Activated CD8-positive, alpha-beta memory T cell treated with anti-CD3 and anti-CD28 coated beads, Interleukin-2, amount 50 U/mL, for 24 hours (primary cell): Measurements from ENCODE around the gene SLC48A1.

Source experiments
- DNase-seq: peaks from one replicate; pipeline ENCODE4 v3.0.0-alpha.2; 2020; ENCODE audit errors: extremely low read depth

SLC48A1 gene

GRCh38 chr12:47777151-47777550, 4.1 kb downstream of the SLC48A1 start:
- no peak for DNase-seq

GRCh38 chr12:47777741-47778558, 4.9 kb downstream of the SLC48A1 start:
- no peak for DNase-seq

DNA sequence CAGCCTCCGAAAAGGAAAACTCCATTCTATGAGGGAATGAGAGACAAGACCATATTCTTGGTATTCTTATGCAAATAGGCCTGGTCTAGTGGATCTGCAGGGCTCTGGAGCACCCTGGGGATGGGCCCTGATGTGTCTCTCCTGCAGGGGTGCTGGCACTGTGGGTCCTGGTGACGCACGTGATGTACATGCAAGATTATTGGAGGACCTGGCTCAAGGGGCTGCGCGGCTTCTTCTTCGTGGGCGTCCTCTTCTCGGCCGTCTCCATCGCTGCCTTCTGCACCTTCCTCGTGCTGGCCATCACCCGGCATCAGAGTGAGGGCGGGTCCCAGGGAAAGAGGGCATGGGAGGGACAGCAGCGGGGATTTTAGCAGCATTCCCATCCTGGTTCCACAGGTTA, 5.8 kb downstream of the SLC48A1 start:
- DNase-seq: no peak

DNA sequence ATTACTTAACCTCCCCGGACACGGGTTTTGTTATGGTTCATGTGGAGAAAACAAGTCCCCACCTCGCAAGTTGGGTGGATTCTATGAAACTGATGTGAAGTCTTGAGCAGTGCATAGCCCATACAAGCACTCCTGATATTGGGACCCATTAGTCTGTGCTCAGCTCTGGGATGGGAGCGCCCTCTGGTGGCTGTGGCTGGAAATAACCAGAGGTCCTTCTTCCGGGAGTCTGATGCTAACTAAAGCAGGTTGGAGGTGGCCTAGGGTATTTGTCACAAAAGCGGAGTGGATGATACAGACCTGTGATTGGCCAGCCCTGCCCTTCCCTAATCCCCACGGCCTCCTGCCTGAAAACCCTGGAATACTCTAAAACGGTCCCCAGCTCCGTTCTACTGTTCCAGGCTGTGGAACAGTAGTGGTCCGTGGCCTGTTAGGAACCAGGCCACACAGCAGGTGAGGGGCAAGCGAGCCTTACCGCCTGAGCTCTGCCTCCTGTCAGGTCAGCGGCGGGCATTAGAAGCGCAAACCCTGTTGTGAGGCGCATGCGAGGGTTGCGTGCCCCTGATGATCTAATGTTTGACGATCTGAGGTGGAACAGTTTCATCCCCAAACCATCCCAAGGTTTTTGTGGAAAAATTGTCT, 6.4 kb downstream of the SLC48A1 start:
- DNase-seq: peak; percentile 86

GRCh38 chr12:47779943-47780504, 7.0 kb downstream of the SLC48A1 start:
- DNase-seq: no peak

GRCh38 chr12:47781479-47782371, 8.7 kb downstream of the SLC48A1 start:
- DNase-seq: no peak

GRCh38 chr12:47782372-47782770, 9.3 kb downstream of the SLC48A1 start:
- DNase-seq: no peak

DNA sequence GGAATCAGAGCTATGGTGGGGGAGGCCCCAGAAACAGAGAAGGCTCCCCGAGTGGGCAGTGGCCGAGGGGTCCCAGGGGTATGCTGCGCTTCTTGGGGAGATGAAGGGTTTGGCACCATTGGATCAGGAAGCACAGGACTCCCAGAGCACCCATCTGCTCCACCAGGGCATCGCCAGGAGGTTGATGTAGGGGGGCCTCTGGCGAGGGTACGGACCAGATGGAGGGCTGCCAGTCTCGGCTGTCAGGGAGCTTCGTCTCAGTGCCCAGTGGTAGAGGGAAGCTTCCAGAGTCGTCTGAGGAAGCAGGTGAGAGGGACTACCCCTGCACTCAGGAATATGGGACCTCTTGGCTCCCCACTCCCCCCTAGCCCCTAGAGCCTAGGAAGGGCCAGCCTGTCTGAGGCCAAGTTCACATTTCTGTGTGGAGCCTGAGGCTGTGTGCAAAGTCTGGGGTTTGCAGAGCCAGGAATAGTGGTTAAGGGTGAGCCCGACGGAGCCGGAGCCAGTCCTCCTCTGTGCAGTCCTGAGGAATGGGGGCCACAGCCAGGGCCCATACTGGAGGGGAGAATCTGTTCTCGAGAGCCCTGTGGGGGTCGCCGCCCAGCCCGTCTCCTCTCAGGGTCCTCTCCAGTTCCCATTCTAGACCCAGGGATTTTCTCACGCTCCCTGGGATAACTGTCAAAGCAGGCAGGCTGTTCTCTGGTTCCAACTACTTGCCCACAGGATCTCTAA, 10.2 kb downstream of the SLC48A1 start:
- DNase-seq: no peak

DNA sequence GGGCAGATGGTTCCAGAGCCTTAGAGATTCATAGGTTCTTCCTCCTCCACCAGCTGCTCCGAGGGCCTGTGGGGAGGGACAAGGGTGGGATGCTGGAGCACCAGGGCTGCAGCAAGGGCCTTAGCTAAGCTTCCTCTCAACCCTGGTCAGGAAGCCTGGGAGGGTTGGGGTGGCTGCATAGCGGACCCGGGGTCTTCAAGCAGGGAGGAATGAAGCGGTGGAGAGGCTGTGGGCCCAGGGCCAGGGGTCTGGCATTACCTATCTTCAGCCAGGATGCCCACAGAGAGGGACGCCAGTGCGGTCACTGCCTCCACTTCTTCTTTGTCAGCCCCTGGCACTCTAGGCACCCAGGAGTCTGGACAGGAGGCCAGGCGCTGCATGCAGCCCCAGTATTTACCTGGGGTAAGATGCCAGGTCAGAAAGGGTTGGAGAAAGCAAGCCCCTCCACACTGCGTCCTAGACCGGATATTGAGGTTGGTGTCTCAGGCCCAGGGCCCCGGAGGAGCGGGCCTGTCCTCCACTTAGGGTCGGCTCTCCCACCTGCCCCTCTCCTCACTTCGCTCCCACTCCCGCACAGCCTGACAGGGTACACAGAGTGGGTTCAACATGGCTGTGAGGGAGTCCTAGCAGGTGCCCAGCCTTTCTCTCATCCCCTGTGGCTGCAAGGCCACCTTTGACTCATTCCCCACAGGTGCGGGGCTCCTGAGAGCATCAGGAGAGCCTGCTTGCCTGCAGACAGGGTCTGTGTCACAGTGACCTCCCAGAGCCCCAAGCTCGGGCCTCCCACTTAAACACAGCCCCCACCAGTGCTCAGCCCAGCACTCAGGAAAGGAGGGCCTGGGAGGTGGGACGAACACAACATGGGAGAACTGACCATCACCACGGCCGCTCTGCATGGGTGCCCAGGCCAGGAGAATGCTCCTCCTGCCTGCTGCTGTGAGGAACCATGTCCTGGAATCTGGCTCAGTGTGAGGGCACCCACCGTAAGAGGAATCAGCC, 11.1 kb downstream of the SLC48A1 start:
- no peak for DNase-seq

DNA sequence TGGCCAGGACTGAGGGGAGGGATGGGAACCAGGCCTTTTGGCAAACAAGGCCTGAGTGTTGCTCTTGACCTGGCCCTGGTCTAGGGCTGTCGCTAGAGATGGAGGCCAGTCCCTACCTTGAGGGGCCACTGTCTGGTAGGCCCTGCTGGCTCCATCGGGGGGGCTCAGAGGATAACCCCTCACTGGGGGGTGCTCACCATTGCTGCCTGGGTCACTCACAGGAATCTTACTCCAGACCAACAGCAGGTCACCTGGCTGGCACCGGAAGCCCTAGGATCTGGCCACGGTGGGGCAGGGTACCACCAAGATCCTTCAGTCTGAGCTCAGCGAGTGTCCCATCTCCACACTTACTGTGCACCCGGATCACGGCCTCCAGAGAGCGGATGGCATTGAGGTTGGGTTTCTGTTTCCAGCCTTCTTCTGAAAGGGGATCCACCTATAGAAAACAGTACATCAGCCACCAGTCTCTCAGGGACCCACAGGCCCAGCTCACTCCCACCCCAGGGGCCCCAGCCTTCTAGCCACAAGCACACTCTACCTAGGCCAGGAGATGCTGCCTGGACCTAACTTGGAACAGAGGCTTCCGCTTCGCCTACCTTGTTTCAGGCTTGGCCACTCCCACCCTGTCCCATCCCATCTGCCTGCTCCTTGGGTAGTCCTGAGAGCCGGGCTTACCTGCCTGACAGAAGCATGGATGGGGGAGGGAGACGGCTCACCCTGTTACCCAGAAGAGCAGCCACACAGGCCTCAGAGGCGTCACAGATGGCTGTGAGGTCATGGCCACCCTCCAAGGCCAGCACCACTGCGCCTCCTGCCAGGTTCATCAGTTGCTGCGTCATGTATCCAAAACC, 12.2 kb downstream of the SLC48A1 start:
- DNase-seq: no peak

DNA sequence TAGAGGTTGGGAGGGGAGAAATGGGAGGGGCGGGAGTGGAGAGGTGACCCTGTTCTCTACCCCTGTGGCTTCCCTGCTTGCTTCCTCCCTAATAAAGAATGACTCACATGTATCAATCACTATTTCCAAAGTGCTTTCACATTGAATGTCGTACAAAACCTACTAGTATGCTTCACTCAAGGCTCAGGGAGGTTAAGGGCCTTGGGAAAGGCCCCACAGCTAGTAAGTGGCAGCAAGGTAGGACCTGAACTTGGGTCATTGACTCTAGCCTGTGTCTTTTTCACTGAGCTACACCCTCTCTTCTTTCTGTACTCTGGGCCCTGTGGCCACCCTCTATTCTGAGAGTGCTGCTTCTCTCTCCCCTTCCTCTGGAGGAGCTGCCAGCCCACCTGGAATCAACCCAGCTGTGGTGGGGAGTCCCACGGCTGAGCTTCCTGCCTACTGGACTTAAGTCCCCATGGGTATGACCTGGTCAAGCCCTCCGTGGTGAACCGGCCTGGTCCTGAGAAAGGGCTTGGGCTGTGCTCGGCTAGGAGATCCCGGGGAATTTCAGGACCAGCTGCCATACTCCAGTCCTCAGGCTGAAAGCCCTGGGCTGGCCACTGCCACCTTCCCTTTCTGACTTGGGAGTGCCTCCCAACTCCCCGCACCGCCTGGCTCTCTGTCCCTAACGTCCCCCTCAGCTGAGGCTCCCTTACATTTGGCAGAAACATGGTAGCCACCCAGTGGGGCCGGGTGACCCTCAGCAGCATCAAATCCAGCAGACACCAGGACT, 13.0 kb downstream of the SLC48A1 start:
- DNase-seq: no peak

GRCh38 chr12:47786662-47787280, 13.7 kb downstream of the SLC48A1 start:
- DNase-seq: no peak

GRCh38 chr12:47787596-47788319, 14.7 kb downstream of the SLC48A1 start:
- DNase-seq: no peak

GRCh38 chr12:47789141-47789540, 16.1 kb downstream of the SLC48A1 start:
- no peak for DNase-seq

GRCh38 chr12:47789712-47790489, 16.9 kb downstream of the SLC48A1 start:
- no peak for DNase-seq

- no peak for DNase-seq
Measured at GRCh38 chr12:47790676-47791350, 17.8 kb downstream of the SLC48A1 start.
